ENCODE data around the gene MYH1.
"Not testable (repeated sequence)": the region's sequence is repeated elsewhere in the genome, so short reads cannot be mapped to it uniquely, and the experiment has no call there.

- peak in 1 of 3 experiments; percentile 9 for TF ChIP-seq CTCF (optimal IDR thresholded peaks at IDR 0.05 in 1 of 3, IDR thresholded peaks at IDR 0.05 in 1 of 3, conservative IDR thresholded peaks at IDR 0.05 in 1 of 3; ENCODE audit: extremely low read depth in 1 of 3, insufficient read depth in 2 of 3, low read length in 3 of 3)
- TF ChIP-seq EZH2 (IDR thresholded peaks at IDR 0.05; ENCODE audit: low read length) = not testable (repeated sequence)
Observed at GRCh38 chr17:10543486-10543885, 25.1 kb upstream of the MYH1 start.
